Measurements from ENCODE around the gene DEFB132. TPM values are rescaled to one million over a fixed set of nuclear protein-coding genes. Genes with fewer than 3 reads are reported as not detected.

Gene DEFB132
- total and polyA plus RNA-seq, 2 of the 13 experiments (the other 11 are each of a cell fraction or from before 2014, with no cell fraction given): not detected

DNA sequence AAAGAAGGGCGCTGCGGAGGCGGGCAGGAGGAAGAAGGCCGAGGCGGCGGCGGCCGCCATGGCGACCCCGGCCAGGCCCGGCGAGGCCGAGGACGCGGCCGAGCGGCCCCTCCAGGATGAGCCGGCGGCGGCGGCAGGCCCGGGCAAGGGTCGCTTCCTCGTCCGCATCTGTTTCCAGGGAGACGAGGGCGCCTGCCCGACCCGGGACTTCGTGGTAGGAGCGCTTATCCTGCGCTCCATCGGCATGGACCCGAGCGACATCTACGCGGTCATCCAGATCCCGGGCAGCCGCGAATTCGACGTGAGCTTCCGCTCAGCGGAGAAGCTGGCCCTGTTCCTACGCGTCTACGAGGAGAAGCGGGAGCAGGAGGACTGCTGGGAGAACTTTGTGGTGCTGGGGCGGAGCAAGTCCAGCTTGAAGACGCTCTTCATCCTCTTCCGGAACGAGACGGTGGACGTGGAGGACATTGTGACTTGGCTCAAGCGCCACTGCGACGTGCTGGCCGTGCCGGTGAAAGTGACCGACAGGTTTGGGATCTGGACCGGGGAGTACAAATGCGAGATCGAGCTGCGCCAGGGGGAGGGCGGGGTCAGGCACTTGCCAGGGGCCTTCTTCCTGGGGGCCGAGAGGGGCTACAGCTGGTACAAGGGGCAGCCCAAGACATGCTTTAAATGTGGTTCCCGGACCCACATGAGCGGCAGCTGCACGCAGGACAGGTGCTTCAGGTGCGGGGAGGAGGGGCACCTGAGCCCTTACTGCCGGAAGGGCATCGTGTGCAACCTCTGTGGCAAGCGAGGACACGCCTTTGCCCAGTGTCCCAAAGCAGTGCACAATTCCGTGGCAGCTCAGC, 40.6 kb downstream of the DEFB132 start (continued):
- TF ChIP-seq ZNF432 (CRISPR knock-in tag; IDR thresholded peaks at IDR 0.05; ENCODE audit: borderline replicate concordance) (no peak), CCAR2 (optimal IDR thresholded peaks at IDR 0.05; ENCODE audit: low read depth, low read length) (no peak), ZNF709 (CRISPR knock-in tag; IDR thresholded peaks at IDR 0.05) (no peak; the same call in 1 of the 2 replicates), KLF16 (CRISPR knock-in tag; IDR thresholded peaks at IDR 0.05) (peak in 1 of 2 experiments; percentile 19; a peak in 1 of 4 replicates), GATAD1 (CRISPR knock-in tag; IDR thresholded peaks at IDR 0.05) (peak; percentile 49; the same call in 1 of the 2 replicates), ZNF670 (CRISPR knock-in tag; IDR thresholded peaks at IDR 0.05; ENCODE audit: borderline replicate concordance) (no peak), MIER3 (CRISPR knock-in tag; IDR thresholded peaks at IDR 0.05; ENCODE audit: borderline replicate concordance) (no peak), ZNF350 (CRISPR knock-in tag; IDR thresholded peaks at IDR 0.05; ENCODE audit: borderline replicate concordance, low read depth) (0 out of 2 replicates have a peak, but pooled peaks have one; percentile 52), NR2F2 (IDR thresholded peaks at IDR 0.05; ENCODE audit: borderline replicate concordance, low read depth) (no peak), ZNF619 (CRISPR knock-in tag; IDR thresholded peaks at IDR 0.05) (peak; percentile 93; the same call in 1 of the 2 replicates), ZNF451 (CRISPR knock-in tag; IDR thresholded peaks at IDR 0.05) (peak; percentile 65)
- TF ChIP-seq, protein P1, sequence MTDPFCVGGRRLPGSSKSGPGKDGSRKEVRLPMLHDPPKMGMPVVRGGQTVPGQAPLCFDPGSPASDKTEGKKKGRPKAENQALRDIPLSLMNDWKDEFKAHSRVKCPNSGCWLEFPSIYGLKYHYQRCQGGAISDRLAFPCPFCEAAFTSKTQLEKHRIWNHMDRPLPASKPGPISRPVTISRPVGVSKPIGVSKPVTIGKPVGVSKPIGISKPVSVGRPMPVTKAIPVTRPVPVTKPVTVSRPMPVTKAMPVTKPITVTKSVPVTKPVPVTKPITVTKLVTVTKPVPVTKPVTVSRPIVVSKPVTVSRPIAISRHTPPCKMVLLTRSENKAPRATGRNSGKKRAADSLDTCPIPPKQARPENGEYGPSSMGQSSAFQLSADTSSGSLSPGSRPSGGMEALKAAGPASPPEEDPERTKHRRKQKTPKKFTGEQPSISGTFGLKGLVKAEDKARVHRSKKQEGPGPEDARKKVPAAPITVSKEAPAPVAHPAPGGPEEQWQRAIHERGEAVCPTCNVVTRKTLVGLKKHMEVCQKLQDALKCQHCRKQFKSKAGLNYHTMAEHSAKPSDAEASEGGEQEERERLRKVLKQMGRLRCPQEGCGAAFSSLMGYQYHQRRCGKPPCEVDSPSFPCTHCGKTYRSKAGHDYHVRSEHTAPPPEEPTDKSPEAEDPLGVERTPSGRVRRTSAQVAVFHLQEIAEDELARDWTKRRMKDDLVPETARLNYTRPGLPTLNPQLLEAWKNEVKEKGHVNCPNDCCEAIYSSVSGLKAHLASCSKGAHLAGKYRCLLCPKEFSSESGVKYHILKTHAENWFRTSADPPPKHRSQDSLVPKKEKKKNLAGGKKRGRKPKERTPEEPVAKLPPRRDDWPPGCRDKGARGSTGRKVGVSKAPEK (CRISPR knock-in tag; IDR thresholded peaks at IDR 0.05; ENCODE audit: borderline replicate concordance): no peak
- TF ChIP-seq, protein P2, sequence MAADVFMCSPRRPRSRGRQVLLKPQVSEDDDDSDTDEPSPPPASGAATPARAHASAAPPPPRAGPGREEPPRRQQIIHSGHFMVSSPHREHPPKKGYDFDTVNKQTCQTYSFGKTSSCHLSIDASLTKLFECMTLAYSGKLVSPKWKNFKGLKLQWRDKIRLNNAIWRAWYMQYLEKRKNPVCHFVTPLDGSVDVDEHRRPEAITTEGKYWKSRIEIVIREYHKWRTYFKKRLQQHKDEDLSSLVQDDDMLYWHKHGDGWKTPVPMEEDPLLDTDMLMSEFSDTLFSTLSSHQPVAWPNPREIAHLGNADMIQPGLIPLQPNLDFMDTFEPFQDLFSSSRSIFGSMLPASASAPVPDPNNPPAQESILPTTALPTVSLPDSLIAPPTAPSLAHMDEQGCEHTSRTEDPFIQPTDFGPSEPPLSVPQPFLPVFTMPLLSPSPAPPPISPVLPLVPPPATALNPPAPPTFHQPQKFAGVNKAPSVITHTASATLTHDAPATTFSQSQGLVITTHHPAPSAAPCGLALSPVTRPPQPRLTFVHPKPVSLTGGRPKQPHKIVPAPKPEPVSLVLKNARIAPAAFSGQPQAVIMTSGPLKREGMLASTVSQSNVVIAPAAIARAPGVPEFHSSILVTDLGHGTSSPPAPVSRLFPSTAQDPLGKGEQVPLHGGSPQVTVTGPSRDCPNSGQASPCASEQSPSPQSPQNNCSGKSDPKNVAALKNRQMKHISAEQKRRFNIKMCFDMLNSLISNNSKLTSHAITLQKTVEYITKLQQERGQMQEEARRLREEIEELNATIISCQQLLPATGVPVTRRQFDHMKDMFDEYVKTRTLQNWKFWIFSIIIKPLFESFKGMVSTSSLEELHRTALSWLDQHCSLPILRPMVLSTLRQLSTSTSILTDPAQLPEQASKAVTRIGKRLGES (CRISPR knock-in tag; IDR thresholded peaks at IDR 0.05; ENCODE audit: borderline replicate concordance): no peak
- TF ChIP-seq, protein P3, sequence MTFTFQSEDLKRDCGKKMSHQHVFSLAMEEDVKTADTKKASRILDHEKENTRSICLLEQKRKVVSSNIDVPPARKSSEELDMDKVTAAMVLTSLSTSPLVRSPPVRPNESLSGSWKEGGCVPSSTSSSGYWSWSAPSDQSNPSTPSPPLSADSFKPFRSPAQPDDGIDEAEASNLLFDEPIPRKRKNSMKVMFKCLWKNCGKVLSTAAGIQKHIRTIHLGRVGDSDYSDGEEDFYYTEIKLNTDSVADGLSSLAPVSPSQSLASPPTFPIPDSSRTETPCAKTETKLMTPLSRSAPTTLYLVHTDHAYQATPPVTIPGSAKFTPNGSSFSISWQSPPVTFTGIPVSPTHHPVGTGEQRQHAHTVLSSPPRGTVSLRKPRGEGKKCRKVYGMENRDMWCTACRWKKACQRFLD (CRISPR knock-in tag; IDR thresholded peaks at IDR 0.05; ENCODE audit: borderline replicate concordance): no peak; the same call in 1 of the 2 replicates
- TF ChIP-seq, protein P4, sequence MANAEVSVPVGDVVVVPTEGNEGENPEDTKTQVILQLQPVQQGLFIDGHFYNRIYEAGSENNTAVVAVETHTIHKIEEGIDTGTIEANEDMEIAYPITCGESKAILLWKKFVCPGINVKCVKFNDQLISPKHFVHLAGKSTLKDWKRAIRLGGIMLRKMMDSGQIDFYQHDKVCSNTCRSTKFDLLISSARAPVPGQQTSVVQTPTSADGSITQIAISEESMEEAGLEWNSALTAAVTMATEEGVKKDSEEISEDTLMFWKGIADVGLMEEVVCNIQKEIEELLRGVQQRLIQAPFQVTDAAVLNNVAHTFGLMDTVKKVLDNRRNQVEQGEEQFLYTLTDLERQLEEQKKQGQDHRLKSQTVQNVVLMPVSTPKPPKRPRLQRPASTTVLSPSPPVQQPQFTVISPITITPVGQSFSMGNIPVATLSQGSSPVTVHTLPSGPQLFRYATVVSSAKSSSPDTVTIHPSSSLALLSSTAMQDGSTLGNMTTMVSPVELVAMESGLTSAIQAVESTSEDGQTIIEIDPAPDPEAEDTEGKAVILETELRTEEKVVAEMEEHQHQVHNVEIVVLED (CRISPR knock-in tag; IDR thresholded peaks at IDR 0.05; ENCODE audit: borderline replicate concordance): peak; percentile 67; the same call in 1 of the 2 replicates
- TF ChIP-seq, protein P5, sequence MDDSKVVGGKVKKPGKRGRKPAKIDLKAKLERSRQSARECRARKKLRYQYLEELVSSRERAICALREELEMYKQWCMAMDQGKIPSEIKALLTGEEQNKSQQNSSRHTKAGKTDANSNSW (CRISPR knock-in tag; IDR thresholded peaks at IDR 0.05; ENCODE audit: borderline replicate concordance): peak; percentile 68; the same call in 1 of the 2 replicates

Measured in HepG2 (cell line).